Mesodermal cell (in vitro differentiated cells): ENCODE measurements around the gene TAGAP.
"Not testable (repeated sequence)": the region's sequence is repeated elsewhere in the genome, so short reads cannot be mapped to it uniquely, and the experiment has no call there.

ENCODE experiments used
- H3K27ac ChIP-seq: 2 replicates; pipeline ENCODE4 v1.7.0; 2013; ENCODE audit warnings: mild to moderate bottlenecking, low read depth, low read length, moderate library complexity; ENCODE audit not compliant: severe bottlenecking
- H3K36me3 ChIP-seq: 2 replicates; pipeline ENCODE4 v1.7.1; 2013; ENCODE audit warnings: mild to moderate bottlenecking, low read length, moderate library complexity; ENCODE audit not compliant: control insufficient read depth, insufficient read depth
- H3K4me1 ChIP-seq: one replicate; pipeline ENCODE4 v1.7.1; 2013; ENCODE audit warnings: mild to moderate bottlenecking, low read length; ENCODE audit not compliant: insufficient read depth, control insufficient read depth, poor library complexity, severe bottlenecking
- H3K4me3 ChIP-seq: 2 replicates; pipeline ENCODE4 v1.7.0; 2013; ENCODE audit warnings: low read length, control low read depth, mild to moderate bottlenecking; ENCODE audit not compliant: insufficient read depth, poor library complexity, severe bottlenecking; ENCODE audit errors: extremely low read depth
- H3K9me3 ChIP-seq: 2 replicates; pipeline ENCODE4 v1.7.1; 2013; ENCODE audit warnings: mild to moderate bottlenecking, low read length, moderate library complexity; ENCODE audit not compliant: control insufficient read depth
- WGBS, 2 experiments: methylation state at CpG; one replicate each; pipeline ENCODE4 v1.1.5; 2013; ENCODE audit warnings: missing lambda C conversion rate in 2 of 2; ENCODE audit not compliant: insufficient coverage in 2 of 2; 5-methylcytosine and 5-hydroxymethylcytosine counted together

TAGAP gene

DNA sequence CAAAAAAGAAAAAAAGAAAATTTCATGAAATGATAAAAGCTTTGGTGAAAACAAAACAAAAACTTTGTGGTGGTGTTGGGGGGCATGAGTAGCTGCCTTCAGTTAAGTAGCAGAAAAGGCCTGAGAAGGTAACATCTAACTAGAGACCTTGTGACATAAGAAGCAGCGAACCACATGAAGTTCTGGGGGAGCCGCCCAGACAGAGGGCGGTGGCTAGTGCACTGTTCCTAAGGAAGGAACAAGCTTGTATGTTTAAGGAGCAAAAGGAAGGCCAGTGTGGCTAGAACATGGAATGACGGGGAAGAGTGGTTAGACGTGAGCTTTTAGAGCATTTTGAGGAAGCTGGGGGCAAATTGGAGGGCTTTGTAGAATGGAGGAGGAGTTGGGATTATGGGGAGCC, 37.3 kb downstream of the TAGAP start:
- H3K27ac ChIP-seq, result no peak overlapping the region
- H3K4me3 ChIP-seq, result no peak overlapping the region
- WGBS, 2 experiments, result 84 to 89% methylated on average over 5 of the region's 5 CpGs
- H3K4me1 ChIP-seq, result peaks cover 4% of the 10 kb centered on the region
- H3K36me3 ChIP-seq, result no peaks in the 10 kb centered on the region
- H3K9me3 ChIP-seq, result no peaks in the 10 kb centered on the region

DNA sequence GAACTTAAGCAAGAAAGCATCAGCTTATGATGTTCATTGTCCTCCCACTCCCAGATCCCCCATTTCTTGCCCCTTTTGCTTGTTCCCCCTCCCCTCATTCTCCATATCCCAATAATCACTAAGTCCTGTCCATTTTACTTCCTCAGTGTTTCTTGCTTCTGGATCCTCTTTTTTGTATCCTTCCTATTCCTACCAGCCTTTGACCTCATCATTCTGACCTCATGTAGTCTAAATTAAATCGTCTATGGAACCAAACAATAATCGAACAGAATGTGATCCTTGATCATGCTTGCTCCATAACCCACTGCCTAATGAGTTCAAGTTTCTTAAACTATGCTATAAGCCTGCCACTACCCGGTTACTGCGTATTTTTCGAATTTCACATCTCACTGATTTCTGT, 39.4 kb downstream of the TAGAP start:
- no peaks in the 10 kb centered on the region for H3K36me3 ChIP-seq
- H3K4me1 ChIP-seq, result peaks cover 12% of the 10 kb centered on the region
- H3K27ac ChIP-seq, result no peak overlapping the region
- 91 to 96% methylated on average over 4 to 5 of the region's 5 CpGs for WGBS, 2 experiments
- H3K9me3 ChIP-seq, result no peaks in the 10 kb centered on the region
- no peak overlapping the region for H3K4me3 ChIP-seq

DNA sequence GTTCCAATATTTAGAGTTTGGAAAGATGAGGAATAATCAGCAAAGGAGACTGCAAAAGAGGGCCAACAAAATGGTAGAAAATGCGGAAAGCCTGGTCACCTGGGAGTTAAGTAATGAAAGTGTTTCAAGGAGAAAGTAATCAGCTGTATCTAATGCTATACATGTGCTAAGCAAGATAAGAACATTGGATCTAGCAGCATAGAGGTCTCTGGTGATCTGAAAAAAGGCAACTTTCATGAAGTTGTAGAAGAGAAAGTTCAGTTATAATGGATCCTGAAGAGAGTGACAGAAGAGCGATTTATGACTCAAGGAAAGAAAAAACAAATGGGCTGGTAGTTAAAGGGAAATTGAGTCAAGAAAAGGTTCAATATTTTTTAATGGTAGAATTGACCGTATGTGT, 40.2 kb downstream of the TAGAP start:
- Histone ChIP-seq H3K4me1 (peaks cover 12% of the 10 kb centered on the region), H3K27ac (no peak overlapping the region), H3K4me3 (no peak overlapping the region), H3K36me3 (no peaks in the 10 kb centered on the region), H3K9me3 (no peaks in the 10 kb centered on the region)
- WGBS, 2 experiments, result 77 to 82% methylated on average over 3 of the region's 3 CpGs

DNA sequence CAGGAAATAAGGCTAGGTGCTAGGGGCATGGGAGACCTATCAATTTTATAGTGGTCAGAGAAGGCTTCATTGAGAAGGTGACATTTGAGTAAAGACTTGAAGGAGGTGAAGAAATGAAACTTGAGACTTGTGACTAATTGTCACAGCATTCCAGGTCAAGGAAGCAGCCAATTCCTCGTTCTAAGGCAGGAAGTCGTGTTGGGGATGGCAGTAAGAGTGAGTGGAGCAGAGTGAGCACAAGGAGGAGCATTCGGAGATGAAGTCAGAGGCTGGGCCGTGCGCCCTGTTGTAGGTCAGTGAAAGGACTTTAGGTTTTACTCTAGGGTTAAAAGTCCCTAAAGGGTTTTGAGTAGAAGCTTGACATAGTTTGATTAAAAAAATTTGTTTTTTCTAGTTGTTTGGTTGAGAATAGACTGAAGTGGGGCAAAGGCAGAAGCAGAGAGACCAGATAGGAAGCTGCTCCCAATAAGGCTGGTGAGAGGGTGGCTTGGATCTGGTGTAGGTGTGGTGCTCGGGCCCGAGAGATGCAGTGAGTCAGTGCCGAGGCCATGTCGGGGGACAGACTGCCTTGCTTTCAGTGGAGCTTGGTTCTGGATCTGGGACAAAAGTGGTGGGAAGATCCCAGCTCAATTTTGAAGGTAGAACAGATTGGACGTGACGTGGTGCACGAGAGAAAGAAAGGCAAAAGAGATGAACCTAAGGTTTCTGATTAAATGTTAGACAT, 42.2 kb downstream of the TAGAP start:
- H3K27ac ChIP-seq, result no peak overlapping the region
- no peaks in the 10 kb centered on the region for H3K36me3 ChIP-seq
- 88 to 91% methylated on average over 9 of the region's 12 CpGs for WGBS, 2 experiments
- no peaks in the 10 kb centered on the region for H3K9me3 ChIP-seq
- H3K4me1 ChIP-seq, result peaks cover 12% of the 10 kb centered on the region
- no peak overlapping the region for H3K4me3 ChIP-seq

DNA sequence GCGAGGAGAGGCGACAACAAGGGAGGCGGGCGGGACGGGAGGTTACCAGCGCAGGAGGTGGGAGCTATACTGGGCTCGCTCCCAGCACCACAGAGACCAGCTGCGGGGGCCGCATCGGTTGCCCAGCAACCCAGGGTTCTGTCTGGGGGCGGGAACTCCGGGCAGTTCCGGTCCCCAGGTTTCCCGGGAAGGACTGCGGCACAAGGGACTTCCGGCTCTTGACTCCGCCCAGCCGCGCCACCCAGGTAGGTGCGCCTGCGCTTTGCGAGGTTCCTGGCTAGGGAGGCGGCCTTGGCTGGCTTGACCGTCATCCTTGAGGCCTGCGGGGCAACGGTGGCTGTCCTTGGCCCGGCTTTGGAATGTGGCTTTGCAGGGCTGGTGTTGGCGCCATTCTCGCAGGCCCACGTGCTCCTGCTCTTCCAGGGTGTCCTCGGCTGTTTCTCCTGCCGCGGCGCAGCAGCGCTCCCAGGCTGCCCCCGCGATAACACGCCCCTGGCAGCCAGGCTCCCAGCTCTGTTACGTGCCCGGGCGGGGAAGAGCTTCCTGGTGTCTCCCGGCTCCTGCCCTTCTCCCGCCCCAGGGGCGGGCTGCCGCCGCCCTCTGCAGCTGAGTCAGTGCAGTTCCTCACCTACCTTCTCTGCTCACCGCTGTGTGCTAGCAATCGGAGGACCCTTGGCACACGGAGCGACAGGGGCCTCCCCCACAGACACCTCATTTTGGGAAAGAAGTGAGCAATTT, 45.0 kb downstream of the TAGAP start, which contains the start of gene RSPH3:
Gene RSPH3, minus strand, starts transcription at position 537 of the 738 bp plus-strand sequence. CDS start 652 bp downstream, outside the sequence.
- no peaks in the 10 kb centered on the region for H3K36me3 ChIP-seq
- peaks cover 12% of the 10 kb centered on the region for H3K4me1 ChIP-seq
- peak within 1 kb of the TSS; percentile 92 for H3K27ac ChIP-seq
- 0% methylated on average over 46 to 47 of the region's 50 CpGs for WGBS, 2 experiments
- peak within 1 kb of the TSS; percentile 69 for H3K4me3 ChIP-seq
- no peaks in the 10 kb centered on the region for H3K9me3 ChIP-seq

DNA sequence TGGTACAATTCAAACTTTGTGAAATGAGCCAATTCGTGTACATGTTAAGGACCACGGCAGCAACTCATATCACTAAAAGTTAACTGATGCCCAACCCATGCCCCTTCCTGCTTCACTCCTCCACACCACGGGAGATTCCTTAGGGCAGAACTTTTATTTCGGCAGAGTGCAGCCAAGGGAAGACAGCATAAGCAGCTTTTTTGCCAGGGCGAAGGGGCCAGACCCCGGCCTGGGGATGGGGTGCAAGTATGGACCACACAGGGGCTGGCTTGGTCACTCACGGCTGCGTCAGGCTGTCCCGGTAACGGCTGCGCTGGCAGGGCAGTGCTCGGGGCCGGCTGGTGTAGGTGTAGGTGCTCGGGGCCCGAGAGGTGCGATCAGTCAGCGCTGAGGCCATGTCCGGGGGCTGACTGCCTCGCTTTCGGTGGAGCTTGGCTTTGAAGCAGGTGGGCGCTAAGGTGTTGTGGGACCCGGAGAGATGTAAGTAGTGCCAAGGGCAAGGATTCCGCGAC, 45.6 kb downstream of the TAGAP start:
- Histone ChIP-seq H3K4me3 (peak overlapping the region; percentile 69), H3K36me3 (no peaks in the 10 kb centered on the region), H3K27ac (peak overlapping the region; percentile 19), H3K4me1 (peaks cover 12% of the 10 kb centered on the region), H3K9me3 (no peaks in the 10 kb centered on the region)
- 5 to 8% methylated on average over 16 to 23 of the region's 24 CpGs for WGBS, 2 experiments

DNA sequence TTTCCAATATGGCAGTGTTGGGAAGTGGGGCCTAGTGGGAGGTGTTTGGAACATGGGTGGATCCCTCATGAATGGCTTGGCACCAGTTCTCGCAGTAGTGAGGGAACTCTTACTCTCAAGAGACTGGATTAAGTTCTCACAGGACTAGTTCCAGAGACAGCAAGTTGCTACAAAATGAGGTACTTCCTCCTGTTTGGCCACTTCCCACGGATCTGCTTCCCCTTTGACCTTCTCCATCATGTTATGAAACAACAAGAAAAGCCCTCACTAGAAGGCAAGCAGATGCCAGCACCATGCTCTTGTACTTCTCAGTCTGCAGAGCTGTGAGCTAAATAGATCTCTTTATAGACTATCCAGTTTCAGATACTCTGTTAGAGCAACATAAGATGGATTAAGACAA, 47.9 kb downstream of the TAGAP start:
- H3K36me3 ChIP-seq, result no peaks in the 10 kb centered on the region
- no peak overlapping the region for H3K27ac ChIP-seq
- no peak overlapping the region for H3K4me3 ChIP-seq
- H3K9me3 ChIP-seq, result no peaks in the 10 kb centered on the region
- peaks cover 1% of the 10 kb centered on the region for H3K4me1 ChIP-seq
- 80 to 85% methylated on average over 1 to 2 of the region's 2 CpGs for WGBS, 2 experiments

DNA sequence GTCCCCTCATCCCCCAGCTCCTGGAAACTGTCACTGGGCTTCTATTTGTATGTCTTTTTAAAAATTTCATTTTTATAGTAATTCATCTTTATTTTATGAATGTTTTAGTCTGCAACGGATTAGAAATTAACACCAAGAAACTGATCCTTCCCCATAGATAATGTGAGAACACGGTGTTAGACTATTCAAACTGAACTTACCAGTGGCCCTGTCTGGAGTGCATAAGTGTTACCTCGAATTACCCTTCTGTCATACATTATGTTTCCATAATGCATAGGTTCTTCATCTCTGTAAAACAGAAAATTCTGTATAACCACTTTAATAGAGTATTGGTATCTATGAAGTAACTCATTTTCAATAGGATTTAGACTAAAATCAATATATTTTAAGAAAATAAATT, 51.2 kb downstream of the TAGAP start:
- Histone ChIP-seq H3K4me3 (no peak overlapping the region), H3K27ac (no peak overlapping the region), H3K4me1 (no peaks in the 10 kb centered on the region), H3K36me3 (peaks cover 5% of the 10 kb centered on the region), H3K9me3 (peaks cover 5% of the 10 kb centered on the region)
- WGBS, 2 experiments, result no CpG with 5 or more reads among the region's 3 CpGs

DNA sequence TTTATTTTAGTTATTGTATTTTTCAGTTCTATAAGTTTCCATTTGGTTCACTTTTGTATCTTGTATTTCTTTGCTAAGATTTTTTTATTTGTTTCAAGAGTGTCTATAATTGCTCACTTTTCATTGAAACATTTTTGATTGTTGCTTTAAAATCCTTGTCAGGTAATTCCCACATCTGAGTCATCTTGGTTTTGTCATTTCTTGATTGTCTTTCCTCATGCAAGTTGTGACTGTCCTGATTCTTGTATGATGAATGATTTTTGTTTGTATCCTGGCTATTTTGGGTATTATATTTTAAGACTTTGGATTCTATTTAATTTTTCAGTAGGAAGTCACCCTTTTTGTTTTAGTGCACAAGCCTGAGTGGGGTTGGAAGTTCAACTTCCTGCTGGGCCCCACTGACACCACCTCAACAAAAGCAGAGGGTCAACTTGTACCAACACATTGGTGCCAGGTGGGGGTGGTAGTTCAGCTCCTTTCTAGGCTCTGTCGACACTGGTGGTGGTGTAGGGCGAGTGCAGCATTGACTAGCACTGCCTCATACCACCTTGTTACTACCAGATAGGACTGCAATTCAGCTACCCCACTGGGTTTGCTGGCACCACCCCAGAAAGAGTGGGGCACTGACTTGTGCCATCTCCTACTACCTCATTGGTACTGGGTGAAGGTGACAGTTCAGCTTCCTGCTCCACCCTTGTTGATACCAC, 53.6 kb downstream of the TAGAP start:
- Histone ChIP-seq H3K9me3 (peaks cover 11% of the 10 kb centered on the region), H3K36me3 (peaks cover 5% of the 10 kb centered on the region), H3K4me3 (no peak overlapping the region), H3K4me1 (no peaks in the 10 kb centered on the region), H3K27ac (no peak overlapping the region)
- 83% methylated on average over 1 of the region's 2 CpGs; no CpG with 5 or more reads in 1 of the 2 experiments for WGBS, 2 experiments

DNA sequence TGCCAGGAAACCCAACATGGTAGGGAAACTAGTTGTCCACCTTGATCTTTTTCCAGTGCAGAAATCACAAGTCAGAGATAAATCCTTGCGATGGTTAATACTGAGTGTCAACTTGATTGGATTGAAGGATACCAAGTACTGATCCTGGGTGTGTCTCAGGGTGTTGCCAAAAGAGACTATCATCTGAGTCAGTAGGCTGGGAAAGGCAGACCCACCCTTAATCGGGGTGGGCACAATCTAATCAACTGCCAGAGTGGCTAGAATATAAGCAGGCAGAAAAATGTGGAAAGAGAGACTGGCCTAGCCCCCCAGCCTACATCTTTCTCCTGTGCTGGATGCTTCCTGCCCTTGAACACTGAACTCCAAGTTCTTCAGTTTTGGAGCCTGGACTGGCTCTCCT, 55.1 kb downstream of the TAGAP start:
- H3K9me3 ChIP-seq, result peaks cover 11% of the 10 kb centered on the region
- not testable (repeated sequence) for H3K36me3 ChIP-seq, H3K4me1 ChIP-seq, H3K4me3 ChIP-seq, H3K27ac ChIP-seq
- WGBS, 2 experiments, result 92 to 100% methylated on average over 2 of the region's 2 CpGs
